H1 (cell line): Measurements from ENCODE around the gene KRT222. TPM values are rescaled to one million over a fixed set of nuclear protein-coding genes. Genes with fewer than 3 reads are reported as not detected.

Source experiments
- CHD2 ChIP-seq: IDR thresholded peaks from 2 replicates; pipeline ENCODE4 v1.6.1; 2012; ENCODE audit warnings: low read length, improper control_type of control experiment
- CHD7 ChIP-seq: fragments of 300-600 bp; sonication (generic); IDR thresholded peaks from 2 replicates; pipeline ENCODE4 v1.7.1; 2012; ENCODE audit warnings: low read length, moderate library complexity, mild to moderate bottlenecking, inconsistent platforms; ENCODE audit not compliant: insufficient replicate concordance
- HDAC2 ChIP-seq, 2 experiments: fragments of 300-600 bp in 1 of 2; sonication (generic) in 1 of 2; IDR thresholded peaks; 2 replicates each; pipeline ENCODE4 v1.6.1; 2011 to 2012; ENCODE audit warnings: low read depth in 2 of 2, low read length in 2 of 2, mild to moderate bottlenecking in 2 of 2, moderate library complexity in 2 of 2, borderline replicate concordance in 1 of 2, inconsistent platforms in 1 of 2
- POLR2A ChIP-seq, 2 experiments: IDR thresholded peaks; 1 replicate in 1 of 2; 2 replicates in 1 of 2; pipeline ENCODE4 v1.6.1; 2011; ENCODE audit warnings: low read depth in 2 of 2, low read length in 2 of 2, mild to moderate bottlenecking in 2 of 2; ENCODE audit errors: control extremely low read depth in 1 of 2
- RFX5 ChIP-seq: IDR thresholded peaks from 2 replicates; pipeline ENCODE4 v1.6.1; 2011; ENCODE audit warnings: low read depth, low read length, improper control_type of control experiment, borderline replicate concordance
- SIN3A ChIP-seq, 2 experiments: IDR thresholded peaks in 1 of 2; conservative IDR thresholded peaks in 1 of 2; 2 replicates each; pipeline ENCODE4 v1.6.1; 2011 to 2012; ENCODE audit warnings: low read length in 2 of 2, improper control_type of control experiment in 1 of 2, low read depth in 1 of 2, mild to moderate bottlenecking in 1 of 2
- polyA plus RNA-seq, 7 experiments: library from polyadenylated mRNA; depleted of rRNA in 3 of 7; stranded (reverse) in 5 of 7; unstranded in 2 of 7; fragments of >200 nt in 5 of 7; fragments of 200-250 nt in 2 of 7; gene quantifications; 1 replicate in 5 of 7; 2 replicates in 1 of 7; 4 replicates in 1 of 7; pipeline versions ENCODE4 v1.2.1 to v1.2.3, GENCODE V29; 2011 to 2013; ENCODE audit warnings: missing spikeins in 2 of 7, mixed read lengths in 2 of 7
- total RNA-seq: library from RNA; stranded (reverse); fragmentation: NEBNext Ultra II Directional; extraction: Animal tissue kit (Norgen Biotek cat#: 25700); gene quantifications from 2 replicates; pipeline ENCODE4 v1.2.1, GENCODE V29; 2021

The KRT222 gene
- total and polyA plus RNA-seq, 2 of the 8 experiments (the other 6 are each of a cell fraction or from before 2014, with no cell fraction given), result 0.08 to 0.61 TPM

DNA sequence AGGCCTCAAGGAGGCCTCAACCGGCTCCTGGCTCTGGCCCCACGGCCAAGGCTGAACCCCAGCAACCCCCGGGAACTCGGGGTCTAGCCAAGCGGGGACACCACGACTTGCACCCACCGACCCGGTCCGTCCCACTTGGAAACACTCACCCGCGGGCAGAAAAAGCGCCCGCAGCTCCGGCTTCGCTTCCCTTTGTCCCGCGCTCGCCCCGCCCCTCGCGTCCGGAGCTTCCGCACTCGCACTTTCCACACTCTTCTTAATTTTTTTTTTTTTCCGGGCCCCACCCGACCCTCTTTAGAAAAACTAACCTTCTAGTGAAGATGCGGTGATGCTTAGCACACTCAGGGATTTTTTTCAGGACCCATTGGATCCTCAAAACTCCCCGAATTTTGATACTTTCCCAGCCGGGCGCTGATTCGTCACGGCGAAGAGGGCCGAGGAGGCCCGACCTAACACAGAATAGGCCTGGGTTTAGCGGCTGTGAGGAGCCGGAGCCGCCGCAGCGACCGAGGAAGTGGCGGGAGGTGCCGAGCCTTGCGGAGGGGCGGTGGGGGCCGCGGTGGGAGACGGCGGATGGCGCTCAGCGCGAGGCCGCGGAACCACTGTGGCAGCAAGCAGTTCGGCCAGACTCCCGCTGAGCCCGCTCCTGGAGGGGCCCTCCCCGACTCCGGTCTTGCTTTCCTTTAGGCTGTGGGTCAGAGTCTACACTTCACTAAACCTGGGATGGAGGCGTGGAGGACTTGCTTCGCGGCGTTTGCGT, 17.2 kb downstream of the KRT222 start, which contains the start of gene SMARCE1 (continued):
- TF ChIP-seq CHD7, result no peak
- TF ChIP-seq CHD2, result no peak
- no peak for TF ChIP-seq RFX5
- peak; percentile 49 to 78 for TF ChIP-seq POLR2A (IDR thresholded peaks at IDR 0.05; ENCODE audit: control extremely low read depth in 1 of 2, low read depth in 2 of 2, low read length in 2 of 2)
- no peak for TF ChIP-seq HDAC2 (IDR thresholded peaks at IDR 0.05; ENCODE audit: borderline replicate concordance in 1 of 2, low read depth in 2 of 2, low read length in 2 of 2)
- 0 out of 4 replicates have a peak, but pooled peaks of 1 of the 2 experiments have one; percentile 7 for TF ChIP-seq SIN3A (conservative IDR thresholded peaks at IDR 0.05 in 1 of 2, IDR thresholded peaks at IDR 0.05 in 1 of 2; ENCODE audit: low read depth in 1 of 2, low read length in 2 of 2)
